ENCODE data around the gene PIM3.
A peak's percentile ranks its signal among the peaks of the same experiment; 100 is the strongest.

Gene PIM3

DNA sequence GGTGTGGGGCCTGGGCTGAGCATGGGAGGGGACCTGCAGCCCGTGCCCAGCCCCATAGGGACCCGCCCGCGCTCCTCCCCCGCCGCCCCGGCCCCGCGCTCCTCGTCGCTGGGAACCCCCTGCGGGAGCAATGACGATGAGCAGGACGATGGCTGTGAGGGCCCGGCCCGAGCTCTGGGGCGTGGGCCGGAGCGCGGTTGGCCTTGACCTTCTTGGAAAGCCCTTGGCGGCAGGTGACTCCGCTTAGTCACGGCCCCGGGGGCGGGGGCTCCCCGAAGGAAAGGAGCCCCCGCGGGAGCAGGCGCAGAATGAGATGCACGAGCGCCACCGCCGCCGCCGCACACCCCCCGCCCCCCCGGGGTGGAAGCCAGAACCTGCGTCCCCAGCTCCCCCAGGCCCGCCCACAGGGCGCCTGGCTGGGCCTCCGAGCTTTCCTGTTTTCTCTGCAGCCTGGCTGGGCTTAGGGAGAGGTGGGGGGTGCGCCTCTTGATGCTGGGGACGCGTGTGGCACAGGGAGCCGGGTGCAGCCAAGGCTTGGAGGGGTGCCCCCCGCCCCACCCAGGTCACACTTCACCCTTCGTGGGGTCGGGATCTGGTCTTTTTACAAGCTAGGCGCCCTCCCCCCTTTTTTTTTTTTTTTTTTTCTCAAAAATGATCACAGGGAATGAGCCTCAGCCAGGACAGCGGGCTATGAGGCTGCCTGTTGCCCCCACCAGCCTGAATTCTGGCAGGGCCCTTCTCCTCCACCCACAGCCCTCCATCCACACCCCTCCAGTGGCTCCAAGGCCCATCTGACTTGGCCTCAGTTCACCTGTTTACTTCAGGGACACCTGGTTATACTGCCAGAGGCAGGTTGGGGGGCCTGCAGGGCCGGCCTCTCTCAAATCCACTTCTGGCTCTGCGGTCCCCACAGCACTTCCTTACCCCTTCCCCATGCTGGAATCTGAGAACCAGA lies 24.3 kb upstream of the PIM3 start:
- WGBS, 2 experiments (ENCODE audit: insufficient coverage in 2 of 2), result 7 to 11% methylated on average over 33 to 43 of the region's 52 CpGs
- Histone ChIP-seq H3K27ac (ENCODE audit: low read depth, low read length, severe bottlenecking) (no peak overlapping the region), H3K4me1 (ENCODE audit: control insufficient read depth, insufficient read depth, low read length, poor library complexity, severe bottlenecking) (peaks cover 31% of the 10 kb centered on the region), H3K36me3 (ENCODE audit: control insufficient read depth, insufficient read depth, low read length) (no peaks in the 10 kb centered on the region), H3K9me3 (ENCODE audit: control insufficient read depth, low read length) (no peaks in the 10 kb centered on the region), H3K4me3 (ENCODE audit: extremely low read depth, insufficient read depth, low read length, poor library complexity, severe bottlenecking) (peak overlapping the region; percentile 18)

DNA sequence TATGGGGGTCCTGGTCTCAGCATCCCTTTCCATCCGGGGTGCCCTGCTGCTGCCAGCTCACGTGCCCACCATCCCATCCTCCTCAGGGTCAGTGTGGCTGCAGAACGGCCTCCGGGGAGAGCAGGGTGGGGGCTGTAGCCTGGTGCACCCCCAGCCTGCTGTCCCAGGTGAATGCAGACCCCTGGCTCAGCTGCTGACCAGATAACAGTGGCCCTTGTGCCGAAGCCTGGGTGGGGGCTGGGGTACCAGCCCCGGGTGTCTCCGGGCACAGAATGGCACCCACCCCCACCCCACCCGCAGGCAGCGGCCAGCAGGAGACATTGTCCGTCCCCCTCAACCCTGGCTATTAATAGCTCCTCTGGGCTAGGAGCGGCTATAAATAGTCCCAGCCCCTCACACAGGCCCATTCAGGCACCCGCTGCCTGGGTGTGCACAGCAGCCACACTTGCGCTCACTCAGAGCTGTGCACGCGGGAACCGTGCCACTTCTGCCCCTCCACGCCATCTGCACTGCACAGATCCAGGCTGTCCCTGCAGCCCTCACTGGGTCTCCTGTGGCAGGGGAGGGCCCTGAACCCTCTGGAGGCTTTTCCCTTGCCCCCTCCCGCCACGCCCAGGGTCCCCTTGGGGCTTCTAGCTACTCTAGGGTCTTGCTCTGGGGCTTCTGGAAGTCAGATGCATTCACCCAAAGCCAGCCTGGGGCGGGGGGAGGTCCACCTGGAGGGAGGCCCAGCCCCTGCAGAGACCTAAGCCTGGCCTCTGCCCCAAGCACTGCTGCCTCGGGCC lies 23.4 kb upstream of the PIM3 start:
- H3K9me3 ChIP-seq (ENCODE audit: control insufficient read depth, low read length), result no peaks in the 10 kb centered on the region
- peaks cover 31% of the 10 kb centered on the region for H3K4me1 ChIP-seq (ENCODE audit: control insufficient read depth, insufficient read depth, low read length, poor library complexity, severe bottlenecking)
- H3K4me3 ChIP-seq (ENCODE audit: extremely low read depth, insufficient read depth, low read length, poor library complexity, severe bottlenecking), result no peak overlapping the region
- 77 to 79% methylated on average over 12 to 14 of the region's 21 CpGs for WGBS, 2 experiments (ENCODE audit: insufficient coverage in 2 of 2)
- peak overlapping the region; percentile 73 for H3K27ac ChIP-seq (ENCODE audit: low read depth, low read length, severe bottlenecking)
- no peaks in the 10 kb centered on the region for H3K36me3 ChIP-seq (ENCODE audit: control insufficient read depth, insufficient read depth, low read length)

DNA sequence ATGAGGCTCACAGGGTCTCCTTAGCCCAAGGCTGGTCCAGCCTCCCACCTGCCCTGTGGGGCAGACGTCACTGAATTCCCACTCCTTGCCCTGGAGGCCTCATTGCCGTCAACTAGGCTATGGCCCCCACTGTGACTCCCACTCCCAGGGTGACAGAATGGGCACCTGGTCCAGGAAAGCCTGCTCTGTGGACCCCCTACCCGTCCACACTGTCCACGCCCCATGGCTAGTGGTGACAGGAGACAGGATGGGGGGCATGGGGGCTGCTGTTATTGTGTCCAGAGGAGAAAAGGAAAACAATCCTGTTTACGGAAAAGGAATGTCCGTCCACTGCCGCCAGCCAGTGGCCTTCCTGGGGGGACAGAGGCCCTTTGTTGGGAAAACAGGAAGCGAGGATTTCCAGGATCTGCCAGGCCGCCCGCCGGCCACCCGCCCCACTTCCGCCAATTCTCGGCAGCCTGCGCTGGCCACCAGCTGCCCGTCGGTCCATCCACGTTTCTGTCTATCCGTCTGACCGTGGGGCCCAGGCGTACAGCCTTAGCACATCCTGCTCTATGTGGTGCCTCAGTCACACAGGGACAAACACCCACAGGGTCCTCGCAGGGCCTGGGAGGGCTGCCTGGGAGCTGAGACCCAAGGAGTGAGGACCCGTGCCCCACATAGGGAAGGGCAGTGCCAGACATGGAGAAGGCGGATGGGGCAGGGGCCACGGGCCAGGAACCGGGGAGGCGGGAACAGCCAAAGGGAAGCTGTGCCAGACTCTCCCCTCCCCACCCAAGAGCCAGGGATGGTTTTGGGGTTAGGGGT lies 22.6 kb upstream of the PIM3 start:
- no peaks in the 10 kb centered on the region for H3K9me3 ChIP-seq (ENCODE audit: control insufficient read depth, low read length)
- H3K27ac ChIP-seq (ENCODE audit: low read depth, low read length, severe bottlenecking), result peak overlapping the region; percentile 73
- H3K36me3 ChIP-seq (ENCODE audit: control insufficient read depth, insufficient read depth, low read length), result no peaks in the 10 kb centered on the region
- peaks cover 31% of the 10 kb centered on the region for H3K4me1 ChIP-seq (ENCODE audit: control insufficient read depth, insufficient read depth, low read length, poor library complexity, severe bottlenecking)
- H3K4me3 ChIP-seq (ENCODE audit: extremely low read depth, insufficient read depth, low read length, poor library complexity, severe bottlenecking), result no peak overlapping the region
- WGBS, 2 experiments (ENCODE audit: insufficient coverage in 2 of 2), result 77 to 85% methylated on average over 23 to 24 of the region's 27 CpGs

DNA sequence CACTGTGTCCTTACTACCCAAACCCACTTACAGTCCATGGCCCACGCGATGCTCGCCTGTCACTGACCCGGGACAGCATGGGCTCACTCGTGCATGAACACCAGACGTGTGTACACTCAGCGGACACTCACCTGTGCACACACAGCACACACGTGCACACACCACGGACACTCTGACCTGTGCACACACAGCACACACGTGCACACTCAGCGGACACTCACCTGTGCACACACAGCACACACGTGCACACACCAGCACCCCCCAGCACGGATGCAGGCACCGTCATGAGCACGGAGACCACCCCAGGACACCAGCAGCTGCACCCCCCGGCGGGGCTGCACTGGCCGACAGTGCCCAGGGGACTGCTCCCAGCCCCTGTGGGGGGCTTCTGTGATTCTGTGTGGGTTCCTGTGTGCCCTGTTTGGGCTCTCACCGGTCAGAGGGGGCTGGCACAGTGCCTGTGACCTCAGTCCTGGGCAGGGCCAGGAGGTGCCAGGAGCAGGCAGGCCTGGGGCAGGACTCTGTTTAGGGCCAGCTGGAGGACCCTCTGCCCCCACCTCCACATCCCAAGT lies 21.9 kb upstream of the PIM3 start:
- no peak overlapping the region for H3K4me3 ChIP-seq (ENCODE audit: extremely low read depth, insufficient read depth, low read length, poor library complexity, severe bottlenecking)
- peaks cover 31% of the 10 kb centered on the region for H3K4me1 ChIP-seq (ENCODE audit: control insufficient read depth, insufficient read depth, low read length, poor library complexity, severe bottlenecking)
- H3K36me3 ChIP-seq (ENCODE audit: control insufficient read depth, insufficient read depth, low read length), result no peaks in the 10 kb centered on the region
- WGBS, 2 experiments (ENCODE audit: insufficient coverage in 2 of 2), result 95 to 97% methylated on average over 10 to 16 of the region's 19 CpGs
- no peak overlapping the region for H3K27ac ChIP-seq (ENCODE audit: low read depth, low read length, severe bottlenecking)
- no peaks in the 10 kb centered on the region for H3K9me3 ChIP-seq (ENCODE audit: control insufficient read depth, low read length)

DNA sequence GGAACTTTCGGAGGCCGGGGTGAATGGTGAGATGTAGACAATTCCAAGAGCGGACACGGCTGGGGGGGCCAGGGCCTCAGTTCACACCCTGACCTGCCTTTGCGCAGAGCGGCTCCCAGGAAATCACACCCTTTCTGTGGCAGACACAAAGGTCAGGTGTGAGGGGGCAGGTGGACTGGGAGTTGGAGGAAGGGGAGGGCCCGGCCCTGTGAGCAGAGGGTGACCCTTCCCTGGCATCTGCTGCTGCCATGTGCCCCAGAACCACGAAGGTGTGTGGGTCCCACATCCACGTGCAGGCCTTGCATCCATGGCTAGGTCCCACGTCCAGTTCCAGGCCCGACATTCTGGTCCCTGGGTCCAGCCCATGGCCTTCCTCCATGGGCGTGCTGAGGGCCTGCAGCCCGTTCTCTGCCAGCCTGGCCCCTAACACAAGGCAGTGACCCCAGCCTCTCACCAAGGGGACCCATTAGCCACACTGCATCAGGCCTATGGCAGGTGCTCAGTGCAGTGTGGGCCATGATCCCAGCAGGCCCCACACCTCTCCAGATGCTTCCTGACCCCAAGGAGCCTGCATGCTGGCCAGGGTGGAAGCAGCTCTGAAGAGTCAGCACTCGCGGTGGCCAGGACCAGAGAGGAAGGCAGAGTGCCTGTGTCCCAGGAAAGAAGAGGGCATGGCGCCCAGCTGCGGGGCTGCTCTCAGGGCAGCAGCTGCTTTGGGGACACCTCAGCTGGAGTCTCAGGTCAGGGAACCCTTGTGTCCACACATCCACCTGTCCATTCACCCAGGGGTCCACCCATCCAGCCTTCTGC lies 18.9 kb upstream of the PIM3 start:
- H3K4me1 ChIP-seq (ENCODE audit: control insufficient read depth, insufficient read depth, low read length, poor library complexity, severe bottlenecking), result peaks cover 20% of the 10 kb centered on the region
- H3K4me3 ChIP-seq (ENCODE audit: extremely low read depth, insufficient read depth, low read length, poor library complexity, severe bottlenecking), result no peak overlapping the region
- no peak overlapping the region for H3K27ac ChIP-seq (ENCODE audit: low read depth, low read length, severe bottlenecking)
- WGBS, 2 experiments (ENCODE audit: insufficient coverage in 2 of 2), result 90 to 96% methylated on average over 13 to 17 of the region's 17 CpGs
- no peaks in the 10 kb centered on the region for H3K9me3 ChIP-seq (ENCODE audit: control insufficient read depth, low read length)
- H3K36me3 ChIP-seq (ENCODE audit: control insufficient read depth, insufficient read depth, low read length), result no peaks in the 10 kb centered on the region

DNA sequence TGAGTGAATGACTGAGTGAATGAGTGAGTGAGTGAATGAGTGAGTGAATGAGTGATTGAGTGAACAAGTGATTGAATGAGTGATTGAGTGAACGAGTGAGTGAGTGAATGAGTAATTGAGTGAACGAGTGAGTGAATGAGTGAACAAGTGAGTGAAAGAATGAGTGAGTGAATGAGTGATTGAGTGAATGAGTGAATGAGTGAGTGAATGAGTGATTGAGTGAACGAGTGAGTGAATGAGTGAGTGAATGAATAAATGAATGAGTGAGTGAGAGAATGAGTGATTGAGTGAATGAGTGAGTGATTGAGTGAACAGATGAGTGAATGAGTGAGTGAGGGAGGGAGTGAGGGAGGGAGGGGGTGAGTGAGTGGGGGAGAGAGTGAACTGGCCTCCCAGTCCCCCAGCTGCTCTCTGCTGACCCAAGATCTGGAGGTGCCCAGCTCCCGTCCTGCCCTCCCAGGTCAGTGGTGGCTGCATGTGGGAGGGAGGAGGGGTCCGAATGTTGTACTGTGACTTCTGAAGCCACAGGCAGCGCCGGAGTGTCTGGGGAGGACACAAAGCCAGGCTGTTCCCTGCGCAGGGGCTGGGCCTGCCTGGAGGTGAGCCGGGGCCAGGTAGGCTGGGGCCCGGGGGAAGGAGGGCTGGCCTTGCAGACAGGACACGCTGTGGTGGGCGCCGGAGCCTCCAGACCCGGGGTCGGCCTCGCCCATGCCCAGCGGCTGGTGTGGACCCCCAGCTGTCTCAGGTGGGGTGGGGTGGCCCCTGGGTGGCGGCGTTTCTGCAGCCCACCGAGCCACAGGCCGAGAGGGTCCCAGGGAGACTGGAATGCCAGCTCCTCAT lies 17.8 kb upstream of the PIM3 start:
- Histone ChIP-seq H3K9me3 (ENCODE audit: control insufficient read depth, low read length) (no peaks in the 10 kb centered on the region), H3K27ac (ENCODE audit: low read depth, low read length, severe bottlenecking) (no peak overlapping the region), H3K4me3 (ENCODE audit: extremely low read depth, insufficient read depth, low read length, poor library complexity, severe bottlenecking) (no peak overlapping the region), H3K4me1 (ENCODE audit: control insufficient read depth, insufficient read depth, low read length, poor library complexity, severe bottlenecking) (peaks cover 18% of the 10 kb centered on the region), H3K36me3 (ENCODE audit: control insufficient read depth, insufficient read depth, low read length) (no peaks in the 10 kb centered on the region)
- WGBS, 2 experiments (ENCODE audit: insufficient coverage in 2 of 2), result 89 to 93% methylated on average over 13 to 19 of the region's 21 CpGs

DNA sequence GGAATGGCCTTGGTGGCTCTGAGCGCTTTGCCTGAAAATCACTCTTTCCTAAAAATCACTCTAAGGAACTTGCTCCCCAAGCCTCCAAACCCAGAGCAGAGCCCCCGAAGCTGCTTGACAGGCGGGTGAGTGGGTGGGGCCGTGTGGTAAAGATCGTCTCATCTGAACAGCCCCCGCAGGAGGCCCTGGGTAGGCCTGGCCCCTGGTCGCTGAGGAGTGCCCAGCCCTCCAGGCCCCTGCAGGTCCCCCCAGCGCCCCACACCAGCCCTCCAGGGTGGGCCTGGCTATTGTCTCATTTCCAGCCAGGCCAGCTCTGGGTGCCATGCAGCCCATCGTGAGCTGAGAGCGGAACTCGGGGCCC lies 17.2 kb upstream of the PIM3 start:
- Histone ChIP-seq H3K36me3 (ENCODE audit: control insufficient read depth, insufficient read depth, low read length) (no peaks in the 10 kb centered on the region), H3K4me3 (ENCODE audit: extremely low read depth, insufficient read depth, low read length, poor library complexity, severe bottlenecking) (no peak overlapping the region), H3K27ac (ENCODE audit: low read depth, low read length, severe bottlenecking) (no peak overlapping the region), H3K9me3 (ENCODE audit: control insufficient read depth, low read length) (no peaks in the 10 kb centered on the region), H3K4me1 (ENCODE audit: control insufficient read depth, insufficient read depth, low read length, poor library complexity, severe bottlenecking) (peaks cover 12% of the 10 kb centered on the region)
- WGBS, 2 experiments (ENCODE audit: insufficient coverage in 2 of 2), result 81 to 88% methylated on average over 6 to 7 of the region's 11 CpGs

DNA sequence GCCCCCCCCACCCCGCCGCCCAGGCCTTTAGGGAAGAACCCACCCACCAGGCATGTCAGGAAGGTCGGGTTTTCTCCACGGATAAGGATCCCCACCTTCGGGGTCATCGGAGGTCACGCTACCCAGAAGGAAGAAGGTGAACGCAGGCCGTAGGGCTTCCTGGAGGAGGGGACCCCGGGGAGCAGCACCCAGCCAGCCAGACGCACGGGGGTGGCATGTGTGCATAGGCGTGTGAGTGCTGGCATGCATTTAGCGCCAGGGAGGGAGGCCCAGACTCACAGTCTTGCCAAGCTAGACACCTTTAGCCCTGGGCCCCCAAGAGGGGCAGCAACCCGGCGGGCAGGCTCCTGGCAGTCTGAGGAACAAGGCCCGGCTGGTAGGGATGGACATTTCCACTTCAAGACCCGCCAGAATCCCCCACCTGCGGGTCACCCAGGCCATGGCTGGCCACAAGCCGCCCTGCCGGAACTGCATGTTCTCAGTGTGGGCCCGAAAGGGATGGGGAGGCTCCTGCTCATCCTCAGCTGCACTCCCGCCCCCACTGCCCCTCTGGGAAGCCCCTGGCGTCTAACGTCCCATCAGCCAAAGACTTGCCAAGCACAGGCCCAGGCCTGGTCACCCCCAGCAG lies 16.7 kb upstream of the PIM3 start:
- Histone ChIP-seq H3K27ac (ENCODE audit: low read depth, low read length, severe bottlenecking) (no peak overlapping the region), H3K4me1 (ENCODE audit: control insufficient read depth, insufficient read depth, low read length, poor library complexity, severe bottlenecking) (peaks cover 11% of the 10 kb centered on the region), H3K9me3 (ENCODE audit: control insufficient read depth, low read length) (no peaks in the 10 kb centered on the region), H3K4me3 (ENCODE audit: extremely low read depth, insufficient read depth, low read length, poor library complexity, severe bottlenecking) (no peak overlapping the region), H3K36me3 (ENCODE audit: control insufficient read depth, insufficient read depth, low read length) (no peaks in the 10 kb centered on the region)
- 94 to 97% methylated on average over 21 to 24 of the region's 25 CpGs for WGBS, 2 experiments (ENCODE audit: insufficient coverage in 2 of 2)

DNA sequence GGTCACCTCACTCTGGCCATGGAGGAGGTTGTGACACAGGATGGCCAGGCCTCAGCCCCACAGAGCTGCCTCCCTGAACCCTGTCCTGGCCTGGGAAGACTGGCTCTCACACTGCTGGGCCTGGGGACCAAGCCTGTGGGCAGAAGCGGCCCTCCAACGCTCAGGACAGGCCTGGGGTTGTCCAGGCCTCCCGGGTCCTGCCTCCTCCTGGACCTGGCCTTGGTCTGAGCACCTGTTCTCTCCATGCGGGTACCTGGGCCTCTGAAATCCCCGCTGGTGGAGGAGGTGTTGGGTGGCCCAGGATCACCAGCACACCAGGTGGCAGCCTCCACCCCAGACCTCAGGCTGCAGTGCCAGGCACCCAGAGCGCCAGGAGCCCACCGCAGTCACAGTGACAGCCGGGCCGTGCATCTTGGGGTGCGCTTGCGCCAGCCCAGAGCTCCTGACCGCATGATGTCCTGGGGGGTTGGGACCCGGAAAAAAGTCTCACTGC lies 16.1 kb upstream of the PIM3 start:
- Histone ChIP-seq H3K36me3 (ENCODE audit: control insufficient read depth, insufficient read depth, low read length) (no peaks in the 10 kb centered on the region), H3K4me1 (ENCODE audit: control insufficient read depth, insufficient read depth, low read length, poor library complexity, severe bottlenecking) (peaks cover 11% of the 10 kb centered on the region), H3K9me3 (ENCODE audit: control insufficient read depth, low read length) (no peaks in the 10 kb centered on the region), H3K27ac (ENCODE audit: low read depth, low read length, severe bottlenecking) (no peak overlapping the region), H3K4me3 (ENCODE audit: extremely low read depth, insufficient read depth, low read length, poor library complexity, severe bottlenecking) (no peak overlapping the region)
- 98 to 99% methylated on average over 11 to 13 of the region's 13 CpGs for WGBS, 2 experiments (ENCODE audit: insufficient coverage in 2 of 2)
